K562 (cell line): Measurements from ENCODE around the gene OTC. TPM values are rescaled to one million over a fixed set of nuclear protein-coding genes. Genes with fewer than 3 reads are reported as not detected.

ENCODE experiments used
- BRCA1 ChIP-seq, 2 experiments: fragments of 450-650 bp in 1 of 2; sonication (generic) in 1 of 2; formaldehyde crosslinking in 1 of 2; IDR thresholded peaks; 2 replicates each; pipeline versions ENCODE4 v1.5.0 to v1.6.1; 2017 to 2020; ENCODE audit warnings: mild to moderate bottlenecking in 1 of 2, missing genetic modification reagents in 1 of 2
- CC2D1A ChIP-seq: fragments of 450-650 bp; IDR thresholded peaks from 2 replicates; pipeline ENCODE4 v1.6.1; 2017; ENCODE audit warnings: mild to moderate bottlenecking
- CREBBP ChIP-seq: IDR thresholded peaks from one replicate; pipeline ENCODE4 v1.6.1; 2012; ENCODE audit warnings: low read depth, mild to moderate bottlenecking, control low read depth, inconsistent platforms, low read length
- CREM ChIP-seq: IDR thresholded peaks from 2 replicates; pipeline ENCODE4 v1.6.1; 2014; ENCODE audit warnings: antibody characterized with exemption, low read depth
- ELK3 ChIP-seq: fragments of 450-650 bp; formaldehyde crosslinking; IDR thresholded peaks from 2 replicates; pipeline ENCODE4 v1.4.0; 2020; ENCODE audit warnings: mild to moderate bottlenecking
- GMEB1 ChIP-seq: fragments of 250-450 bp; sonication (Bioruptor Pico); IDR thresholded peaks from 2 replicates; pipeline ENCODE4 v1.4.0; 2020; ENCODE audit warnings: mild to moderate bottlenecking
- HSF4 ChIP-seq: fragments of 250-450 bp; sonication (Bioruptor Pico); IDR thresholded peaks from 2 replicates; pipeline ENCODE4 v2.1.2; 2022; ENCODE audit warnings: mild to moderate bottlenecking, moderate library complexity, borderline replicate concordance
- MED1 ChIP-seq: sonication (generic); formaldehyde crosslinking; IDR thresholded peaks from 2 replicates; pipeline ENCODE4 v1.8.1; 2023; ENCODE audit warnings: missing genetic modification reagents, borderline replicate concordance
- MTF1 ChIP-seq: fragments of 250-450 bp; sonication (Bioruptor Pico); IDR thresholded peaks from 2 replicates; pipeline ENCODE4 v1.9.0; 2021; ENCODE audit warnings: moderate library complexity, mild to moderate bottlenecking, inconsistent platforms, borderline replicate concordance
- NEUROD1 ChIP-seq: fragments of 150-350 bp; IDR thresholded peaks from 2 replicates; pipeline ENCODE4 v1.6.1; 2014; ENCODE audit warnings: borderline replicate concordance, low read length, low read depth; ENCODE audit not compliant: partially characterized antibody
- OTX1 ChIP-seq: fragments of 450-650 bp; formaldehyde crosslinking; IDR thresholded peaks from 2 replicates; pipeline ENCODE4 v1.4.0; 2022; ENCODE audit warnings: mild to moderate bottlenecking
- PHF20 ChIP-seq: fragments of 450-650 bp; IDR thresholded peaks from 2 replicates; pipeline ENCODE4 v1.6.1; 2018; ENCODE audit not compliant: partially characterized antibody
- POLR2H ChIP-seq: IDR thresholded peaks from 2 replicates; pipeline ENCODE4 v1.6.1; 2016; ENCODE audit warnings: missing genetic modification characterization, low read depth, mild to moderate bottlenecking, control low read depth, missing compliant biosample characterization, moderate library complexity
- RAD21 ChIP-seq, 2 experiments: fragments of 250-450 bp in 1 of 2; fragments of 450-650 bp in 1 of 2; sonication (Bioruptor Pico) in 1 of 2; formaldehyde crosslinking in 1 of 2; IDR thresholded peaks in 1 of 2; conservative IDR thresholded peaks in 1 of 2; 2 replicates each; pipeline versions ENCODE4 v1.4.0 to v1.8.0; 2020 to 2022; ENCODE audit warnings: mild to moderate bottlenecking in 2 of 2, moderate library complexity in 1 of 2
- SAFB2 ChIP-seq: fragments of 200-400 bp; formaldehyde crosslinking; IDR thresholded peaks from 2 replicates; pipeline ENCODE4 v1.6.1; 2018; ENCODE audit warnings: borderline replicate concordance, low read length, low read depth, moderate library complexity; ENCODE audit not compliant: severe bottlenecking
- SNIP1 ChIP-seq: fragments of 450-650 bp; IDR thresholded peaks from 2 replicates; pipeline ENCODE4 v1.7.1; 2017; ENCODE audit warnings: low read depth, mild to moderate bottlenecking
- SRSF9 ChIP-seq: fragments of 200-400 bp; formaldehyde crosslinking; IDR thresholded peaks from 2 replicates; pipeline ENCODE4 v1.6.1; 2017; ENCODE audit warnings: low read depth, low read length, borderline replicate concordance
- XRCC4 ChIP-seq: IDR thresholded peaks from one replicate; pipeline ENCODE4 v1.6.1; 2011; ENCODE audit not compliant: insufficient read depth, insufficient read length; ENCODE audit errors: extremely low read depth
- ZNF175 ChIP-seq: fragments of 200-800 bp; sonication (Bioruptor generic); IDR thresholded peaks from 2 replicates; pipeline ENCODE4 v1.6.1; 2016; ENCODE audit warnings: low read depth, mild to moderate bottlenecking, missing genetic modification characterization, missing compliant biosample characterization
- ZNF23 ChIP-seq: fragments of 250-450 bp; sonication (Bioruptor Pico); IDR thresholded peaks from 2 replicates; pipeline ENCODE4 v1.4.0; 2020; ENCODE audit warnings: mild to moderate bottlenecking
- ZNF395 ChIP-seq: fragments of 200-800 bp; sonication (Bioruptor generic); IDR thresholded peaks from 2 replicates; pipeline ENCODE4 v1.6.1; 2017; ENCODE audit warnings: missing genetic modification characterization, missing compliant biosample characterization
- ZNF408 ChIP-seq: fragments of 250-450 bp; sonication (Bioruptor Pico); IDR thresholded peaks from 2 replicates; pipeline ENCODE4 v1.4.0; 2020; ENCODE audit warnings: low read depth, mild to moderate bottlenecking, moderate library complexity
- ZNF41 ChIP-seq: fragments of 250-450 bp; sonication (Bioruptor Pico); conservative IDR thresholded peaks from 2 replicates; pipeline ENCODE4 v1.4.0; 2020; ENCODE audit warnings: mild to moderate bottlenecking
- ZNF584 ChIP-seq: fragments of 200-800 bp; sonication (Bioruptor generic); IDR thresholded peaks from 2 replicates; pipeline ENCODE4 v1.6.1; 2016; ENCODE audit warnings: low read depth, mild to moderate bottlenecking, missing genetic modification characterization, missing compliant biosample characterization
- ZZZ3 ChIP-seq: fragments of 450-650 bp; IDR thresholded peaks from 2 replicates; pipeline ENCODE4 v1.6.1; 2016; ENCODE audit warnings: antibody characterized with exemption, mild to moderate bottlenecking, moderate library complexity
- polyA plus RNA-seq, 8 experiments: library from polyadenylated mRNA; depleted of rRNA in 4 of 8; stranded (reverse) in 5 of 8; unstranded in 3 of 8; fragments of >200 nt; fragmentation: Nextera tagmentation in 2 of 8; fragmentation: Illumina TruSeq in 1 of 8; extraction: Ambion mirVana in 2 of 8; extraction: Trizol in 1 of 8; gene quantifications; 2 replicates each; pipeline versions ENCODE4 v1.2.1 to v1.2.3, GENCODE V29; 2011 to 2014; ENCODE audit warnings: inconsistent platforms in 1 of 8, missing spikeins in 1 of 8
- total RNA-seq, 7 experiments: library from RNA; depleted of rRNA in 6 of 7; stranded (reverse); fragments of >200 nt in 6 of 7; fragmentation: Illumina TruSeq in 2 of 7; extraction: Trizol in 2 of 7; gene quantifications; 2 replicates each; pipeline versions ENCODE4 v1.2.1 to v1.2.3, GENCODE V29; 2011 to 2021; ENCODE audit warnings: low replicate concordance in 1 of 7

Gene OTC
- total and polyA plus RNA-seq, 9 of the 15 experiments (the other 6 are each of a cell fraction or from before 2014, with no cell fraction given): not detected

- TF ChIP-seq ELK3 (CRISPR knock-in tag) (no peak), SNIP1 (no peak), GMEB1 (CRISPR knock-in tag) (no peak), POLR2H (tag) (no peak), MTF1 (CRISPR knock-in tag) (no peak), ZNF408 (CRISPR knock-in tag) (no peak), ZNF23 (no peak), BRCA1 (IDR thresholded peaks at IDR 0.05) (no peak), BRCA1 (CRISPR knock-in tag; IDR thresholded peaks at IDR 0.05) (no peak), ZNF175 (CRISPR knock-in tag) (no peak), HSF4 (no peak), PHF20 (peak; percentile 52), ZZZ3 (no peak), ZNF395 (CRISPR knock-in tag) (no peak), ZNF584 (CRISPR knock-in tag) (no peak), SAFB2 (no peak), ZNF41 (CRISPR knock-in tag) (no peak), SRSF9 (no peak), XRCC4 (no peak), NEUROD1 (peak; percentile 75), OTX1 (CRISPR knock-in tag) (no peak), CC2D1A (0 out of 2 replicates have a peak, but pooled peaks have one; percentile 13), CREBBP (no peak), RAD21 (CRISPR knock-in tag; conservative IDR thresholded peaks at IDR 0.05 in 1 of 2, IDR thresholded peaks at IDR 0.05 in 1 of 2) (peak; percentile 54 to 77), CREM (peak; percentile 74), MED1 (no peak)
Observed at GRCh38 chrX:38327007-38327774, 25.2 kb upstream of the OTC start, which contains the start of gene RPGR (continued).
